Gastrocnemius medialis (tissue), 4 donors: ENCODE results near the gene DYNLT4. TPM values are rescaled to one million over a fixed set of nuclear protein-coding genes. Genes with fewer than 3 reads are reported as not detected.

Experiments used
- ATAC-seq, 2 donors: fragments of 150-250 bp; one replicate each; pipeline ENCODE4 v1.9.1; 2016
- DNase-seq, 2 donors: peaks; one replicate each; pipeline ENCODE4 v3.0.0-alpha.2; 2019
- H3K27ac ChIP-seq, 4 donors: fragments of 200-600 bp; sonication (generic); 1 replicate in 1 of 4; 2 replicates in 3 of 4; pipeline ENCODE4 v1.5.1; 2016 to 2018; ENCODE audit warnings: mild to moderate bottlenecking in 2 of 4, moderate library complexity in 1 of 4
- H3K27me3 ChIP-seq, 3 donors: fragments of 200-600 bp; sonication (generic) in 2 of 3; 1 replicate in 1 of 3; 2 replicates in 2 of 3; pipeline versions ENCODE4 v1.5.1 to v1.6.0; 2016 to 2019; ENCODE audit warnings: mild to moderate bottlenecking in 1 of 3, moderate library complexity in 1 of 3
- H3K36me3 ChIP-seq, 2 donors: fragments of 200-600 bp; sonication (generic) in 1 of 2; one replicate each; pipeline ENCODE4 v1.5.1; 2017 to 2018
- H3K4me1 ChIP-seq, 2 donors: fragments of 200-600 bp; sonication (generic) in 1 of 2; one replicate each; pipeline ENCODE4 v1.5.1; 2016 to 2017; ENCODE audit warnings: mild to moderate bottlenecking in 2 of 2
- H3K4me3 ChIP-seq, 4 donors: fragments of 200-600 bp; sonication (generic) in 3 of 4; 1 replicate in 1 of 4; 2 replicates in 3 of 4; pipeline ENCODE4 v1.5.1; 2016 to 2019; ENCODE audit warnings: mild to moderate bottlenecking in 2 of 4
- H3K9me3 ChIP-seq, 3 donors: fragments of 200-600 bp; sonication (generic) in 2 of 3; 1 replicate in 1 of 3; 2 replicates in 2 of 3; pipeline ENCODE4 v1.5.1; 2016 to 2019
- CTCF ChIP-seq, 5 experiments: fragments of 450-650 bp in 3 of 5; fragments of 200-600 bp in 2 of 5; sonication (generic) in 2 of 5; IDR thresholded peaks in 4 of 5; conservative IDR thresholded peaks in 1 of 5; 1 replicate in 4 of 5; 2 replicates in 1 of 5; pipeline ENCODE4 v1.5.1; 2016 to 2019; ENCODE audit warnings: antibody characterized with exemption in 5 of 5, mild to moderate bottlenecking in 3 of 5, moderate library complexity in 3 of 5
- POLR2A ChIP-seq, 2 donors: fragments of 450-650 bp; IDR thresholded peaks; one replicate each; pipeline ENCODE4 v1.6.1; 2017; ENCODE audit warnings: antibody characterized with exemption in 2 of 2, mild to moderate bottlenecking in 2 of 2, moderate library complexity in 2 of 2
- in situ Hi-C, 4 donors: fragments of 200-750 bp; cut with MboI; loops; one replicate each; pipeline versions ENCODE4 v1.15.0 to v1.8.0; 2017; ENCODE audit warnings: low sequenced_read_pairs in 4 of 4
- intact Hi-C: fragments of 100-400 bp; cut with DNase I; formaldehyde crosslinking; loops from one replicate; pipeline ENCODE4 v1.15.1; 2023; ENCODE audit warnings: low total_unique reads
- total RNA-seq, 4 donors: library from RNA; depleted of rRNA; stranded (reverse); fragments of >200 nt; gene quantifications; one replicate each; pipeline versions ENCODE4 v1.1.0 to v1.2.3, GENCODE V29; 2016

DYNLT4 gene
- total RNA-seq, 4 donors from 2014 or later, result not detected

- H3K27ac ChIP-seq, result no peak overlapping the region
- no peaks in the 10 kb centered on the region for H3K36me3 ChIP-seq
- in situ Hi-C loops (loop anchor here in 1 of 4 donors (10.0 kb wide), 1 partner anchor 46 kb away; the partner anchor contains the start of gene BEST4), intact Hi-C loops (loop anchor here (10.0 kb wide), 1 partner anchor 184 kb away; the partner anchor contains the start of genes HECTD3 and UROD)
- H3K4me1 ChIP-seq, result no peaks in the 10 kb centered on the region
- TF ChIP-seq CTCF (IDR thresholded peaks at IDR 0.05 in 4 of 5, conservative IDR thresholded peaks at IDR 0.05 in 1 of 5) (no peak), POLR2A (IDR thresholded peaks at IDR 0.05) (no peak)
- no peaks in the 10 kb centered on the region for H3K27me3 ChIP-seq
- H3K4me3 ChIP-seq, result no peak overlapping the region
- DNase-seq (no peak), ATAC-seq (no peak)
- no peaks in the 10 kb centered on the region for H3K9me3 ChIP-seq
Measured at GRCh38 chr1:44830900-44831304, 23.8 kb upstream of the DYNLT4 start.

GRCh38 chr1:44829506-44830384 lies 22.6 kb upstream of the DYNLT4 start:
- in situ Hi-C loops (loop anchor here in 1 of 4 donors (10.0 kb wide), 1 partner anchor 45 kb away; the partner anchor contains the start of gene BEST4), intact Hi-C loops (loop anchor here (10.0 kb wide), 1 partner anchor 185 kb away; the partner anchor contains the start of genes HECTD3 and UROD)

GRCh38 chr1:44828841-44829440 lies 21.8 kb upstream of the DYNLT4 start:
- ATAC-seq (no peak), DNase-seq (no peak)
- Histone ChIP-seq H3K36me3 (no peaks in the 10 kb centered on the region), H3K27ac (no peak overlapping the region), H3K27me3 (no peaks in the 10 kb centered on the region), H3K4me1 (no peaks in the 10 kb centered on the region), H3K9me3 (no peaks in the 10 kb centered on the region), H3K4me3 (no peak overlapping the region)
- intact Hi-C loops, result no loop called here
- TF ChIP-seq CTCF (IDR thresholded peaks at IDR 0.05 in 4 of 5, conservative IDR thresholded peaks at IDR 0.05 in 1 of 5) (no peak), POLR2A (IDR thresholded peaks at IDR 0.05) (no peak)
- in situ Hi-C loops, result no loop called here

More at GRCh38 chr1:44829506-44830384, 22.6 kb upstream of the DYNLT4 start:
- TF ChIP-seq POLR2A (IDR thresholded peaks at IDR 0.05), result no peak
- TF ChIP-seq CTCF (IDR thresholded peaks at IDR 0.05 in 4 of 5, conservative IDR thresholded peaks at IDR 0.05 in 1 of 5), result no peak
- Histone ChIP-seq H3K9me3 (no peaks in the 10 kb centered on the region), H3K36me3 (no peaks in the 10 kb centered on the region), H3K27me3 (no peaks in the 10 kb centered on the region), H3K4me1 (no peaks in the 10 kb centered on the region), H3K27ac (no peak overlapping the region), H3K4me3 (no peak overlapping the region)
- ATAC-seq, result no peak
- DNase-seq, result no peak

- in situ Hi-C loops, result no loop called here
- TF ChIP-seq CTCF (IDR thresholded peaks at IDR 0.05 in 4 of 5, conservative IDR thresholded peaks at IDR 0.05 in 1 of 5) (no peak), POLR2A (IDR thresholded peaks at IDR 0.05) (no peak)
- Histone ChIP-seq H3K4me1 (no peaks in the 10 kb centered on the region), H3K27me3 (no peaks in the 10 kb centered on the region), H3K9me3 (no peaks in the 10 kb centered on the region), H3K36me3 (no peaks in the 10 kb centered on the region), H3K4me3 (no peak overlapping the region), H3K27ac (no peak overlapping the region)
- no peak for DNase-seq
- intact Hi-C loops, result no loop called here
- no peak for ATAC-seq
Measured at GRCh38 chr1:44828003-44828651, 21.0 kb upstream of the DYNLT4 start.
